ENCODE measurements around the gene GPSM3. TPM values are rescaled to one million over a fixed set of nuclear protein-coding genes. Genes with fewer than 3 reads are reported as not detected.

The GPSM3 gene
- total and polyA plus RNA-seq, 2 of the 13 experiments (the other 11 are each of a cell fraction or from before 2014, with no cell fraction given), result 0.18 to 6.2 TPM

GRCh38 chr6:32190054-32190851 is 2.2 kb downstream of the GPSM3 start, which contains the start of gene PBX2 (continued):
- TF ChIP-seq, protein P1, sequence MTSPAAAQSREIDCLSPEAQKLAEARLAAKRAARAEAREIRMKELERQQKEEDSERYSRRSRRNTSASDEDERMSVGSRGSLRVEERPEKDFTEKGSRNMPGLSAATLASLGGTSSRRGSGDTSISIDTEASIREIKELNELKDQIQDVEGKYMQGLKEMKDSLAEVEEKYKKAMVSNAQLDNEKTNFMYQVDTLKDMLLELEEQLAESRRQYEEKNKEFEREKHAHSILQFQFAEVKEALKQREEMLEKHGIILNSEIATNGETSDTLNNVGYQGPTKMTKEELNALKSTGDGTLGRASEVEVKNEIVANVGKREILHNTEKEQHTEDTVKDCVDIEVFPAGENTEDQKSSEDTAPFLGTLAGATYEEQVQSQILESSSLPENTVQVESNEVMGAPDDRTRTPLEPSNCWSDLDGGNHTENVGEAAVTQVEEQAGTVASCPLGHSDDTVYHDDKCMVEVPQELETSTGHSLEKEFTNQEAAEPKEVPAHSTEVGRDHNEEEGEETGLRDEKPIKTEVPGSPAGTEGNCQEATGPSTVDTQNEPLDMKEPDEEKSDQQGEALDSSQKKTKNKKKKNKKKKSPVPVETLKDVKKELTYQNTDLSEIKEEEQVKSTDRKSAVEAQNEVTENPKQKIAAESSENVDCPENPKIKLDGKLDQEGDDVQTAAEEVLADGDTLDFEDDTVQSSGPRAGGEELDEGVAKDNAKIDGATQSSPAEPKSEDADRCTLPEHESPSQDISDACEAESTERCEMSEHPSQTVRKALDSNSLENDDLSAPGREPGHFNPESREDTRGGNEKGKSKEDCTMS (CRISPR knock-in tag; conservative IDR thresholded peaks at IDR 0.05), result no peak
- TF ChIP-seq ZNF10 (CRISPR knock-in tag; IDR thresholded peaks at IDR 0.05; ENCODE audit: borderline replicate concordance, low read depth) (no peak), AKAP8 (CRISPR knock-in tag; IDR thresholded peaks at IDR 0.05) (no peak), ZNF567 (CRISPR knock-in tag; IDR thresholded peaks at IDR 0.05; ENCODE audit: borderline replicate concordance) (no peak), XBP1 (CRISPR knock-in tag; IDR thresholded peaks at IDR 0.05) (no peak; the same call in 1 of the 2 replicates), RBM22 (optimal IDR thresholded peaks at IDR 0.05; ENCODE audit: low read length) (no peak), TBL1XR1 (IDR thresholded peaks at IDR 0.05; ENCODE audit: borderline replicate concordance, low read length, partially characterized antibody) (no peak), MED8 (CRISPR knock-in tag; IDR thresholded peaks at IDR 0.05; ENCODE audit: insufficient replicate concordance) (no peak), GLI4 (CRISPR knock-in tag; IDR thresholded peaks at IDR 0.05; ENCODE audit: borderline replicate concordance) (no peak), CEBPB (IDR thresholded peaks at IDR 0.05; ENCODE audit: borderline replicate concordance, low read depth, low read length) (no peak), ZNF883 (CRISPR knock-in tag; IDR thresholded peaks at IDR 0.05; ENCODE audit: not compliant biosample characterization) (no peak), ELF1 (CRISPR knock-in tag; IDR thresholded peaks at IDR 0.05) (no peak), SALL2 (CRISPR knock-in tag; IDR thresholded peaks at IDR 0.05) (0 out of 2 replicates have a peak, but pooled peaks have one; percentile 72), IRF2 (CRISPR knock-in tag; IDR thresholded peaks at IDR 0.05) (0 out of 2 replicates have a peak, but pooled peaks have one; percentile 1), FOSL1 (CRISPR knock-in tag; IDR thresholded peaks at IDR 0.05; ENCODE audit: borderline replicate concordance) (no peak)
- TF ChIP-seq, protein P2, sequence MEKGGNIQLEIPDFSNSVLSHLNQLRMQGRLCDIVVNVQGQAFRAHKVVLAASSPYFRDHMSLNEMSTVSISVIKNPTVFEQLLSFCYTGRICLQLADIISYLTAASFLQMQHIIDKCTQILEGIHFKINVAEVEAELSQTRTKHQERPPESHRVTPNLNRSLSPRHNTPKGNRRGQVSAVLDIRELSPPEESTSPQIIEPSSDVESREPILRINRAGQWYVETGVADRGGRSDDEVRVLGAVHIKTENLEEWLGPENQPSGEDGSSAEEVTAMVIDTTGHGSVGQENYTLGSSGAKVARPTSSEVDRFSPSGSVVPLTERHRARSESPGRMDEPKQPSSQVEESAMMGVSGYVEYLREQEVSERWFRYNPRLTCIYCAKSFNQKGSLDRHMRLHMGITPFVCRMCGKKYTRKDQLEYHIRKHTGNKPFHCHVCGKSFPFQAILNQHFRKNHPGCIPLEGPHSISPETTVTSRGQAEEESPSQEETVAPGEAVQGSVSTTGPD (CRISPR knock-in tag; IDR thresholded peaks at IDR 0.05), result 0 out of 2 replicates have a peak, but pooled peaks have one; percentile 48
- TF ChIP-seq, protein P3, sequence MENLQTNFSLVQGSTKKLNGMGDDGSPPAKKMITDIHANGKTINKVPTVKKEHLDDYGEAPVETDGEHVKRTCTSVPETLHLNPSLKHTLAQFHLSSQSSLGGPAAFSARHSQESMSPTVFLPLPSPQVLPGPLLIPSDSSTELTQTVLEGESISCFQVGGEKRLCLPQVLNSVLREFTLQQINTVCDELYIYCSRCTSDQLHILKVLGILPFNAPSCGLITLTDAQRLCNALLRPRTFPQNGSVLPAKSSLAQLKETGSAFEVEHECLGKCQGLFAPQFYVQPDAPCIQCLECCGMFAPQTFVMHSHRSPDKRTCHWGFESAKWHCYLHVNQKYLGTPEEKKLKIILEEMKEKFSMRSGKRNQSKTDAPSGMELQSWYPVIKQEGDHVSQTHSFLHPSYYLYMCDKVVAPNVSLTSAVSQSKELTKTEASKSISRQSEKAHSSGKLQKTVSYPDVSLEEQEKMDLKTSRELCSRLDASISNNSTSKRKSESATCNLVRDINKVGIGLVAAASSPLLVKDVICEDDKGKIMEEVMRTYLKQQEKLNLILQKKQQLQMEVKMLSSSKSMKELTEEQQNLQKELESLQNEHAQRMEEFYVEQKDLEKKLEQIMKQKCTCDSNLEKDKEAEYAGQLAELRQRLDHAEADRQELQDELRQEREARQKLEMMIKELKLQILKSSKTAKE (CRISPR knock-in tag; IDR thresholded peaks at IDR 0.05; ENCODE audit: borderline replicate concordance), result no peak
- TF ChIP-seq, protein P4, sequence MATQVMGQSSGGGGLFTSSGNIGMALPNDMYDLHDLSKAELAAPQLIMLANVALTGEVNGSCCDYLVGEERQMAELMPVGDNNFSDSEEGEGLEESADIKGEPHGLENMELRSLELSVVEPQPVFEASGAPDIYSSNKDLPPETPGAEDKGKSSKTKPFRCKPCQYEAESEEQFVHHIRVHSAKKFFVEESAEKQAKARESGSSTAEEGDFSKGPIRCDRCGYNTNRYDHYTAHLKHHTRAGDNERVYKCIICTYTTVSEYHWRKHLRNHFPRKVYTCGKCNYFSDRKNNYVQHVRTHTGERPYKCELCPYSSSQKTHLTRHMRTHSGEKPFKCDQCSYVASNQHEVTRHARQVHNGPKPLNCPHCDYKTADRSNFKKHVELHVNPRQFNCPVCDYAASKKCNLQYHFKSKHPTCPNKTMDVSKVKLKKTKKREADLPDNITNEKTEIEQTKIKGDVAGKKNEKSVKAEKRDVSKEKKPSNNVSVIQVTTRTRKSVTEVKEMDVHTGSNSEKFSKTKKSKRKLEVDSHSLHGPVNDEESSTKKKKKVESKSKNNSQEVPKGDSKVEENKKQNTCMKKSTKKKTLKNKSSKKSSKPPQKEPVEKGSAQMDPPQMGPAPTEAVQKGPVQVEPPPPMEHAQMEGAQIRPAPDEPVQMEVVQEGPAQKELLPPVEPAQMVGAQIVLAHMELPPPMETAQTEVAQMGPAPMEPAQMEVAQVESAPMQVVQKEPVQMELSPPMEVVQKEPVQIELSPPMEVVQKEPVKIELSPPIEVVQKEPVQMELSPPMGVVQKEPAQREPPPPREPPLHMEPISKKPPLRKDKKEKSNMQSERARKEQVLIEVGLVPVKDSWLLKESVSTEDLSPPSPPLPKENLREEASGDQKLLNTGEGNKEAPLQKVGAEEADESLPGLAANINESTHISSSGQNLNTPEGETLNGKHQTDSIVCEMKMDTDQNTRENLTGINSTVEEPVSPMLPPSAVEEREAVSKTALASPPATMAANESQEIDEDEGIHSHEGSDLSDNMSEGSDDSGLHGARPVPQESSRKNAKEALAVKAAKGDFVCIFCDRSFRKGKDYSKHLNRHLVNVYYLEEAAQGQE (IDR thresholded peaks at IDR 0.05; ENCODE audit: borderline replicate concordance in 1 of 2, low read depth in 1 of 2, low read length in 2 of 2), result peak in 1 of 2 experiments; percentile 35; a peak in 1 of 4 replicates
